ENCODE results near the gene KIAA1958. TPM values are rescaled to one million over a fixed set of nuclear protein-coding genes. Genes with fewer than 3 reads are reported as not detected.

Gene KIAA1958
- total RNA-seq, 1 experiment from 2014 or later, result 4.2 TPM

DNA sequence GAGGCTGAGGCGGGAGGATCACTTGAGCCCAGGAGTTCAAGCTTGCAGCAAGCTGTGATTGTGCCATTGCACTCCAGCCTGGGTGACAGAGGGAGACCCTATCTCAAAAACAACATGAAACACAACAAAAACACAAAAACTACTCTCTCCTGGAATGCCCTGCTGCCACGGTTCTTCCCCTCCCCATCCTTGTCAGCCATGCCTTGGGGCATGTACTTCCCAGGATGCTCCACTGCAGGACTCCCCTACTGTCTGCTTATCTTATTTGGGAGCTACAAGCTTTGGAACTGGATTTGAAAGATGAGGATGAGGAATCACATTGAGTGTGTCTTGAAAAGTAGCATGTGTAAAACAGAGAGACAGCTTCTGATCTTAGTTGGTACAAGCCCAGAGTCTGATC is 40.1 kb upstream of the KIAA1958 start:
- BruUV-seq (replicated peaks), result no TSS peak
- CTCF ChIA-PET, result interaction anchor here (0.6 kb wide), 1 partner anchor 24 kb away, joined by 4 read pairs; no protein-coding TSS in a partner anchor
- POLR2A ChIA-PET (ENCODE audit: unreplicated experiment), result no interaction called here

DNA sequence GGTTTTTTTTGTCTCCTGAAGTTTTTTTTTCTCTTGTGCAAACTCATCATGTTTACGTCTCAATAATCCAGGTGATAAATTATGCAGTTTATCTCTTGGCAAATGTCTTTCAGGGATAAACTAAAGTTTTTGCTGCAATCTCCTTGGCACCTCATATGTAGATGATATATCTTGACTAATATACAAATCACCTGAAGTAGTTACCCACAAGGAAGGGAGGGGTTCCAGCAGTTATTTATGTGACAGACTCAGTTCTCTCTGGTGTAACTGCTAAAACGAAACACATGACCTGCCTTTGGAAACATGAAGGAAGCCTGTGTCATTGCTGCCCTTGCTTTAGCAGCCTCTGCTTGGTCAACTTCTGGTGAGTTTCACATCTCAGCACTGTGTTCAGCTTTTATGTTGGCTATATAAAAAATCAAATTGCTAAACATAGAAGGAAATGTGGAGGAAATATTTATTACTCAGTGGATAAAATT is 39.3 kb upstream of the KIAA1958 start:
- H3K79me2 ChIP-seq (ENCODE audit: low read length), result no peaks in the 10 kb centered on the region
- no peaks in the 10 kb centered on the region for H3F3A ChIP-seq (ENCODE audit: low read length, unreplicated experiment)
- CTCF ChIA-PET, result no interaction called here
- intact Hi-C loops (cut with micrococcal nuclease), result no loop called here
- no peak overlapping the region for H2AFZ ChIP-seq (ENCODE audit: low read length)
- no peaks in the 10 kb centered on the region for H3K4me1 ChIP-seq (ENCODE audit: insufficient read depth, low read length)
- BruUV-seq (replicated peaks), result no TSS peak
- DNase-seq, result no peak
- H3K4me2 ChIP-seq (ENCODE audit: low read length), result no peak overlapping the region
- H3K9me3 ChIP-seq (ENCODE audit: low read length), result no peaks in the 10 kb centered on the region
- no peaks in the 10 kb centered on the region for H3K27me3 ChIP-seq (ENCODE audit: low read length)
- H4K20me1 ChIP-seq (ENCODE audit: low read length), result no peaks in the 10 kb centered on the region
- H3K9me2 ChIP-seq (replicated peaks; ENCODE audit: low read length), result no peaks in the 10 kb centered on the region
- H3K36me3 ChIP-seq (ENCODE audit: low read depth, low read length), result no peaks in the 10 kb centered on the region
- POLR2A ChIA-PET (ENCODE audit: unreplicated experiment), result no interaction called here
- H3K27ac ChIP-seq (ENCODE audit: low read length), result no peak overlapping the region
- H3K4me3 ChIP-seq (ENCODE audit: low read length), result no peak overlapping the region
- no peak for TF ChIP-seq EZH2 (IDR thresholded peaks at IDR 0.05; ENCODE audit: low read length, unreplicated experiment)
- no peak for TF ChIP-seq EZH2phosphoT487 (IDR thresholded peaks at IDR 0.05; ENCODE audit: borderline replicate concordance, low read length)
- TF ChIP-seq, protein P1, sequence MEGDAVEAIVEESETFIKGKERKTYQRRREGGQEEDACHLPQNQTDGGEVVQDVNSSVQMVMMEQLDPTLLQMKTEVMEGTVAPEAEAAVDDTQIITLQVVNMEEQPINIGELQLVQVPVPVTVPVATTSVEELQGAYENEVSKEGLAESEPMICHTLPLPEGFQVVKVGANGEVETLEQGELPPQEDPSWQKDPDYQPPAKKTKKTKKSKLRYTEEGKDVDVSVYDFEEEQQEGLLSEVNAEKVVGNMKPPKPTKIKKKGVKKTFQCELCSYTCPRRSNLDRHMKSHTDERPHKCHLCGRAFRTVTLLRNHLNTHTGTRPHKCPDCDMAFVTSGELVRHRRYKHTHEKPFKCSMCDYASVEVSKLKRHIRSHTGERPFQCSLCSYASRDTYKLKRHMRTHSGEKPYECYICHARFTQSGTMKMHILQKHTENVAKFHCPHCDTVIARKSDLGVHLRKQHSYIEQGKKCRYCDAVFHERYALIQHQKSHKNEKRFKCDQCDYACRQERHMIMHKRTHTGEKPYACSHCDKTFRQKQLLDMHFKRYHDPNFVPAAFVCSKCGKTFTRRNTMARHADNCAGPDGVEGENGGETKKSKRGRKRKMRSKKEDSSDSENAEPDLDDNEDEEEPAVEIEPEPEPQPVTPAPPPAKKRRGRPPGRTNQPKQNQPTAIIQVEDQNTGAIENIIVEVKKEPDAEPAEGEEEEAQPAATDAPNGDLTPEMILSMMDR (conservative IDR thresholded peaks at IDR 0.05; ENCODE audit: low read depth, low read length), result no peak
- no peak overlapping the region for H3K9ac ChIP-seq (ENCODE audit: low read length)
- no peak for ATAC-seq

More for the DNA sequence above, 40.1 kb upstream of the KIAA1958 start:
- DNase-seq (no peak), ATAC-seq (no peak)
- H3K27ac ChIP-seq (ENCODE audit: low read length), result no peak overlapping the region
- H2AFZ ChIP-seq (ENCODE audit: low read length), result no peak overlapping the region
- H3K9me2 ChIP-seq (replicated peaks; ENCODE audit: low read length), result no peaks in the 10 kb centered on the region
- no peak overlapping the region for H3K9ac ChIP-seq (ENCODE audit: low read length)
- H3F3A ChIP-seq (ENCODE audit: low read length, unreplicated experiment), result no peaks in the 10 kb centered on the region
- no peaks in the 10 kb centered on the region for H3K79me2 ChIP-seq (ENCODE audit: low read length)
- H3K4me3 ChIP-seq (ENCODE audit: low read length), result no peak overlapping the region
- intact Hi-C loops (cut with micrococcal nuclease), result no loop called here
- H3K27me3 ChIP-seq (ENCODE audit: low read length), result no peaks in the 10 kb centered on the region
- no peaks in the 10 kb centered on the region for H3K9me3 ChIP-seq (ENCODE audit: low read length)
- no peak overlapping the region for H3K4me2 ChIP-seq (ENCODE audit: low read length)
- H4K20me1 ChIP-seq (ENCODE audit: low read length), result no peaks in the 10 kb centered on the region
- H3K36me3 ChIP-seq (ENCODE audit: low read depth, low read length), result no peaks in the 10 kb centered on the region
- H3K4me1 ChIP-seq (ENCODE audit: insufficient read depth, low read length), result no peaks in the 10 kb centered on the region
- TF ChIP-seq, protein P1 (conservative IDR thresholded peaks at IDR 0.05; ENCODE audit: low read depth, low read length), result no peak
- TF ChIP-seq EZH2 (IDR thresholded peaks at IDR 0.05; ENCODE audit: low read length, unreplicated experiment), result no peak
- TF ChIP-seq EZH2phosphoT487 (IDR thresholded peaks at IDR 0.05; ENCODE audit: borderline replicate concordance, low read length), result no peak

DNA sequence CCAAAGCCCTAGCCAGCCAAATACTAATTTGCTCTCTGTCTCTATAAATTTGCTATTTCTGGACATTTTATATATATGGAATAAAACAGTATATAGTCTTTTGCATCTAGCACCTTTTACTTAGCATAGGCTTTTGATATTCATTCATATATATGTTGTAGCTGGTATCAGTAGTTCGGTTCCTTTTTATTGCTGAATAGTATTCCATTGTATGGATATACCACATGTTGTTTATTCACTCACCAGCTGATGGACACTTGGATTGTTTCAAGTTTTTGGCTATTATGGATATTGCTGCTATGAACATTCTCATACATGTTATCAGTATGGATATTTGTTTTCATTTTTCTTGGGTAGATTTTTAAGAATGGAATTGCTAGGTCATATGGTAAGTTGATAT is 23.8 kb upstream of the KIAA1958 start:
- H3F3A ChIP-seq (ENCODE audit: low read length, unreplicated experiment), result no peaks in the 10 kb centered on the region
- H3K4me2 ChIP-seq (ENCODE audit: low read length), result no peak overlapping the region
- H3K79me2 ChIP-seq (ENCODE audit: low read length), result no peaks in the 10 kb centered on the region
- DNase-seq (no peak), ATAC-seq (no peak)
- H2AFZ ChIP-seq (ENCODE audit: low read length), result no peak overlapping the region
- no peaks in the 10 kb centered on the region for H3K36me3 ChIP-seq (ENCODE audit: low read depth, low read length)
- H3K4me1 ChIP-seq (ENCODE audit: insufficient read depth, low read length), result no peaks in the 10 kb centered on the region
- H3K27ac ChIP-seq (ENCODE audit: low read length), result no peak overlapping the region
- H3K9me3 ChIP-seq (ENCODE audit: low read length), result no peaks in the 10 kb centered on the region
- no peak for TF ChIP-seq EZH2 (IDR thresholded peaks at IDR 0.05; ENCODE audit: low read length, unreplicated experiment)
- TF ChIP-seq, protein P1 (conservative IDR thresholded peaks at IDR 0.05; ENCODE audit: low read depth, low read length), result no peak
- TF ChIP-seq EZH2phosphoT487 (IDR thresholded peaks at IDR 0.05; ENCODE audit: borderline replicate concordance, low read length), result no peak
- H3K9ac ChIP-seq (ENCODE audit: low read length), result no peak overlapping the region
- no TSS peak for BruUV-seq (replicated peaks)
- no peaks in the 10 kb centered on the region for H4K20me1 ChIP-seq (ENCODE audit: low read length)
- H3K4me3 ChIP-seq (ENCODE audit: low read length), result no peak overlapping the region
- ChIA-PET CTCF (no interaction called here), POLR2A (ENCODE audit: unreplicated experiment) (no interaction called here)
- H3K27me3 ChIP-seq (ENCODE audit: low read length), result no peaks in the 10 kb centered on the region
- intact Hi-C loops (cut with micrococcal nuclease), result no loop called here
- no peaks in the 10 kb centered on the region for H3K9me2 ChIP-seq (replicated peaks; ENCODE audit: low read length)
